HPDE6-E6E7 (cell line): ENCODE measurements around the gene RNF224.
A peak's percentile ranks its signal among the peaks of the same experiment; 100 is the strongest.

ENCODE experiments used
- DNase-seq: peaks from one replicate; pipeline ENCODE4 v3.0.0; 2011; ENCODE audit warnings: missing footprints; ENCODE audit errors: extremely low spot score

Gene RNF224

GRCh38 chr9:137215196-137215986 is 11.9 kb upstream of the RNF224 start:
- no peak for DNase-seq

- DNase-seq = no peak
Measured at GRCh38 chr9:137216188-137216965, 10.9 kb upstream of the RNF224 start.

- DNase-seq = peak; percentile 87
Measured at GRCh38 chr9:137217276-137218211, 9.8 kb upstream of the RNF224 start.

GRCh38 chr9:137218212-137218753 is 9.0 kb upstream of the RNF224 start:
- no peak for DNase-seq

- DNase-seq = no peak
Measured at GRCh38 chr9:137218754-137219271, 8.5 kb upstream of the RNF224 start.

GRCh38 chr9:137219757-137220316 is 7.5 kb upstream of the RNF224 start:
- DNase-seq = no peak

- no peak for DNase-seq
Measured at GRCh38 chr9:137220317-137221094, 6.8 kb upstream of the RNF224 start.

GRCh38 chr9:137221095-137221505 is 6.2 kb upstream of the RNF224 start:
- DNase-seq = no peak

- DNase-seq = no peak
Measured at GRCh38 chr9:137221506-137222111, 5.7 kb upstream of the RNF224 start.

- DNase-seq = no peak
Measured at GRCh38 chr9:137222190-137223077, 4.9 kb upstream of the RNF224 start, which contains the start of gene RNF208. TSS of gene RNF208 (minus strand) at chr9:137222240. CDS start at chr9:137221212, 1,028 bp downstream.

- DNase-seq = peak; percentile 86
Measured at GRCh38 chr9:137223078-137223970, 4.0 kb upstream of the RNF224 start.

- peak; percentile 31 for DNase-seq
Measured at GRCh38 chr9:137224830-137225694, 2.2 kb upstream of the RNF224 start, which contains the start of gene CYSRT1. TSS of gene CYSRT1 (plus strand) at chr9:137225174. CDS start at chr9:137225622, 448 bp downstream.

GRCh38 chr9:137225699-137226331 is 1.5 kb upstream of the RNF224 start:
- no peak for DNase-seq

GRCh38 chr9:137226338-137227053 is 806 bp upstream of the RNF224 start:
- DNase-seq = peak; percentile 72

GRCh38 chr9:137227853-137228505 is 677 bp downstream of the RNF224 start:
- DNase-seq = no peak
